ENCODE data around the gene WWOX.
"Not testable (repeated sequence)": the region's sequence is repeated elsewhere in the genome, so short reads cannot be mapped to it uniquely, and the experiment has no call there.

Gene WWOX

DNA sequence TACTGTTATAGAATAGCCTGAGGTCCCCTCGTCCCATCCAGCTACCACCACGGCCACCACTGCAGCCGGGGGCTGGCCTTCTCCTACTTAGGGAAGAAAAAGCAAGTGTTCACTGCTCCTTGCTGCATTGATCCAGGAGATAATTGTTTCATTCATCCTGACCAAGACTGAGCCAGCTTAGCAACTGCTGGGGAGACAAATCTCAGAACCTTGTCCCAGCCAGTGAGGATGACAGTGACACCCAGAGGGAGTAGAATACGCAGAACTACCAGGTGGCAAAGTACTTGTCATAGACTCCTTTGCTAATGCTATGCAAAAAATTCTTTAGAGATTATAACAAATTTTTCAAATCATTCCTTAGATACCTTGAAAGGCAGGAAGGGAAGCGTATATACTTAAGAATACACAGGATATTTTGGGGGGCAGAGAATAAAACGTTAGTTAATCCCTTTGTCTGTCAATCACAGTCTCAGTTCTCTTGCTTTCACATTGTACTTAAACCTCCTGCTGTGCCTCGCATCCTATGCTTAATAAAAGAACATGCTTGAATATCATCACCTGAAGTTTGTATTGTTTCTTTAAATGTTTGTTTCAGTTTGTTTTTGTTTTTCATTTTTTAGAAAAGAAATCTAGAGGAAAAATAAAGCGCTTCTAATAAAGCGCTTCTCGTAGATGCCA lies 1112.8 kb downstream of the WWOX start:
- DNase-seq, result no peak

DNA sequence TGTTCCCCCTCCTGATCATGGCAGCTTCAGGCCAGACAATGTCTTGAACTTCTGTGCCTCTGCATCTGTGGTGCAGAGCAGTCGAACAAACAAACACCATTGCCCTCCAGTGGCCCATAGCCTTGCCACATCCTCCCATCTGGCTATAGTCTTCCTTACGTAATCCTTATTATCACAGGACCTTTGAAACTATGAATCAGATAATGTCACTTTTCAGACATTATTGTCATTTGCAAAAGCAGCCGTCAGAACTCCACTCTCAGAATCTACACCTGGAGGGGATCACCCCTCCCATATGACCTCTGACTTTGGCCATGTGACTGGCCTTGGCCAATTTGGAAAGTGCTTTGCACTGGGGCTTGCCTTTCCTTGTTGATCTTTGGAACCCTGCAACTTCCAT lies 1113.8 kb downstream of the WWOX start:
- no peak for DNase-seq

DNA sequence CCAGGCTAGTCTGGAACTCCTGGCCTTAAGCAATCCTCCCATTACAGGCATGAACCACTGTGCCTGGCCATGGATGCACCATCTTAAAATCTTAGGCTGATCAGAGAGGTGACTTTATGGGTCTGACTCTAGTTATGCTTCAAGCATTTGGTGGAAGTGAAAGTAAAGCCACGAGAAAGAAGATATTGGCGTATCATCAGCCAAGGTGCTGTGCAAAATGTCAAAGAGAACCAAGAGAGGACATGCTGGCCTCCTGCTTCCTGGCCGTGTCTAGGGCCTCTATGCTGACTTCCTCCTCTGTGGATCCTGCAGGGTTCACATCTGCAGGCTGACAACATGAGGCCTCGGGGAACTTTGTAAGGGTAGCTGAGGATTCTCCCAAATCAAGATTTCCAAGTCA lies 1115.8 kb downstream of the WWOX start:
- DNase-seq, result no peak

DNA sequence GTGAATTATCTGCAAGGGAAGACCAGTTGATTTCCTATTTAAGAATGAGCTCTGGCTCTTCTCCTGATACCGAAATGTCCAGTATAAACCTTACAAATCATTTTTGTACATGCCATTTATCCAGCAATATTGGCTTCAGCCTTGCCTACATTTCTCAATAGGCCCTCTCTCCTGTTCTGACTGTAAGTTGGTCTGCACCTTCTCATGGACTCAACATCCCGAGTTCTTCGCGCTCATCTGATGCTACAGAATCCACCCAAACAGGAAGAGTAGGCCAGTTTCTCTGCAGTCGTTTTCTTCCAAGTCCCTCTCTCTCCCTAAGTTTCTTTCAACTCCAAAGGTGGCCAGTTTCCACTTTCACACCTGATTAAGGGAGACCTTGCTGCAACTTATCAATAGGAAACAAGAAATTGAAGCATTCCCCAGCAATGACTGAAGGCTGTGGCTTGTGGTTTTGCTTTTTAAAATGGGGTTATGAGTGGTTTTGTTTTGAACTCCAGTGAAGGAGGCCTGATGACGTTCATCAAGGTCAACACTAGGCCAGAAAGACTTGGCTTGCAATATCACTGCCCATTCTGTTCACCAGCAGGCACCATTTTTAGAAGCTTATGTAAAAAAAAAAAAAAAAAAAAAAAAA lies 1118.0 kb downstream of the WWOX start:
- DNase-seq, result no peak

DNA sequence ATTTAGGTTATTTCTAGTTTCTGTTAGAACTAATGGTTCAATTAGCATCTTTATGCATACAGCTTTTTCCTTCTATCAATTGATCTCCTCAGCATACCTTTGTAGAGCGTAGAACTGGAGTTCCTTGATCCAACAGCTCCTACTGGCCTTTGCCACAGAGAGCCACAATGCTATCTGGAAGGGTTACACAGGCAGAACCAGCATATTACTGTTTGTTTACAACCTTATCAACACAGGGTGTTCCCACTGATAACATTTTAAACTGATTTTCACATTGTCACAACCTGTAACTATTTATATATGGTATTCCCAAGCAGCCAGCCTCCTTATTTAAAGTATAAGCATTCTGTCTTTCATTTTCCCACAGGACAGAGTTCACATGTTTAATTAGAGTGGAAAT lies 1118.9 kb downstream of the WWOX start:
- DNase-seq, result no peak

DNA sequence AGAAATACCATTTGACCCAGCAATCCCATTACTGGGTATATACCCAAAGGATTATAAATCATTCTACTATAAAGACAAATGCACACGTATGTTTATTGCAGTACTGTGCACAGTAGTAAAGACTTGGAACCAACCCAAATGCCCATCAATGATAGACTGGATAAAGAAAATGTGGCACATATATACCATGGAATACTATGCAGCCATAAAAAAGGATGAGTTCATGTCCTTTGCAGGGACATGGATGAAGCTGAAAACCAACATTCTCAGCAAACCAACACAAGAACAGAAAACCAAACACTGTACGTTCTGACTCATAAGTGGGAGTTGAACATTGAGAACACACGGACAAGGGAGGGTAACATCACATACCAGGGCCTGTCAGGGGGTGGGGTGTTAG lies 1126.5 kb downstream of the WWOX start:
- not testable (repeated sequence) for DNase-seq

DNA sequence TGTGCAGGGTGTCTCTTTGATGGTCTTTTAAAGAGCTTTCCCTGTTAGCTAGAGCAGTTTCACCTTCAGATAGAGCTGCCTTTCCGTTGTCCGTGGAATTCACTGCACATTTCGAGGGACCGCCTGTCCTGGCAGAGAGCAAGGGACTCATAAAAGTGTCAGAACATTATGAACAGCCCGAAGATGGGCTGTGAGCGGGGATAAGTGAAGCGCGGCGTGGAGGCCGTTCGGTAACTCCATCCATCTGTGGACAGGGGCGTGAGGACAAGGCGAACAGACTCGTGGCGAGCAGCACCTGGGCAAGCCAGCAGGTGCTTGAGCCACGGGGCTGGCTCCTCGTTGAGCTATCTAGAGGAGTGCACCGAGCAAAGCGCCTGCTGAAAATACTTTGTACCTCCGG lies 1129.9 kb downstream of the WWOX start:
- DNase-seq, result no peak

DNA sequence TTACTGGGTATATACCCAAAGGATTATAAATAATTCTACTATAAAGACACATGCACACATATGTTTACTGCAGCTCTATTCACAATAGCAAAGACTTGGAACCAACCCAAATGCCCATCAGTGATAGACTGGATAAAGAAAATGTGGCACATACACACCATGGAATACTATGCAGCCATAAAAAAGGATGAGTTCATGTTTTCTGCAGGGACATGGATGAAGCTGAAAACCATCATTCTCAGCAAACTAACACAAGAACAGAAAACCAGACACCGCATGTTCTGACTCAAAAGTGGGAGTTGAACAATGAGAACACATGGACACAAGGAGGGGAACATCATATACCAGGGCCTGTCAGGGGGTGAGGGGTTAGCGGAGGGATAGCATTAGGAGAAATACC lies 1146.2 kb downstream of the WWOX start:
- not testable (repeated sequence) for DNase-seq

DNA sequence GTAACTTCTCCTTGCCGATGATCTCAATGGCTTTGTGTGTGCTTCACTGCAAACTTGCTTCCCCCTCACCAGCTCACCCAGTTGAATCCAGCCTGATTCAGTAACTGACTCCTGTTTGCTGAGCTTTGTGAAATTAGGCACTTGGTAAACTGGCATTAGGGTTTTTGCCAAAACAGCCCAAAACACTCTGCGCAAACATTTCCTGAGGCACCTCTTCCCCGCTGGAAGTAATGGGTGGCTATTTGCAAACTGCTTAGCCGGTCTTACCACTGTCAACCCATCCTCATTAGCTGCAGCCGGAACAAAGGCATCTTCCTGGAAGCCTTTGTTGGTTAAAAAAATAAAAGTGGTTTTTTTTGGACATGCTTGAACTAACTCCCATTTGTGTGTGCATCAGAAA lies 1147.9 kb downstream of the WWOX start:
- DNase-seq, result no peak

DNA sequence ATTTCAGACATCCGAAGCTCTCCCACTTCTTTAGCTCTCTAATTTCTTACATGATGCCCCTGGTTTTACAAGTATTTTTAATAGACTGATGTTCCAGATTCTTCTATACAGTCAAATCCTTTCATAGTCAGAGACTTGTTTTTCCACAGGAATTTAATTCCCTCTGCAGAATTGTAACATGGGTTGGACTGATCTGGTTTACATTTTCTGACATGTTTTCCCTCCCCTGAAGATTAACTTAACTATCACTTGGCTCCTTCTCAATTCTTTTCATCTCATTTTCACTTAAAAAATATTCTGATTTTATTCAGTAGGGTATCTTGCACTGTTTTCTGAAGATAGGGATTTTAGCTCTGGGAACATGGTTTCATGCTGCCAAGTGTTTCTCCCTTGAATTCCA lies 1148.9 kb downstream of the WWOX start:
- DNase-seq, result no peak

DNA sequence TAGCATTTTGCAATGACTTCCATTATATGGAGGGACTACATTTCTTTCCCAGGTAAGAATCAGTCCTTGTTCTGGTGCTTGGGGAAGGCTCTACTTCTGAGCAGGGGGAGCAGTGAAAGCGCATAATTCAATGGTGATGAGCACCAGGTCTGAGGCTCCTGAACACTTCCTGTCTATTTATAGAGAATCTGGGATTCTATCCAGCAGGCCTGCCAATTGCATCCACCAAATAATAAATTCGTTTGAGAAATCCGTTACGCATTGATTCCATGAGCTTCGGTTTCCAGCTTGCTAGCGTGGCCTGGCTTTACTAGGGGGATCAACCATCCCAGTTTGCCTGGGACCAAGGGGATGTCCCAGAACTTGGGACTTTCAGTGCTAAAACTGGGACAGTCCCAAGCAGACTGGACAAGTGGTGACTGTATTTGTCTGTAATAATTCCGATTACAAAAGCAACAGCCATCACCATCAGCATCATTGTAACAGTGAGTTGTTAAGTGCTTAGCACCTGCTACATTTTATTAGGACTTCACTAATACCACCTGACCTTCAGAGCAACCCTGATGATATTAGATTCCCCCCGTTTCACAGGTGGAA lies 1151.1 kb downstream of the WWOX start:
- no peak for DNase-seq

DNA sequence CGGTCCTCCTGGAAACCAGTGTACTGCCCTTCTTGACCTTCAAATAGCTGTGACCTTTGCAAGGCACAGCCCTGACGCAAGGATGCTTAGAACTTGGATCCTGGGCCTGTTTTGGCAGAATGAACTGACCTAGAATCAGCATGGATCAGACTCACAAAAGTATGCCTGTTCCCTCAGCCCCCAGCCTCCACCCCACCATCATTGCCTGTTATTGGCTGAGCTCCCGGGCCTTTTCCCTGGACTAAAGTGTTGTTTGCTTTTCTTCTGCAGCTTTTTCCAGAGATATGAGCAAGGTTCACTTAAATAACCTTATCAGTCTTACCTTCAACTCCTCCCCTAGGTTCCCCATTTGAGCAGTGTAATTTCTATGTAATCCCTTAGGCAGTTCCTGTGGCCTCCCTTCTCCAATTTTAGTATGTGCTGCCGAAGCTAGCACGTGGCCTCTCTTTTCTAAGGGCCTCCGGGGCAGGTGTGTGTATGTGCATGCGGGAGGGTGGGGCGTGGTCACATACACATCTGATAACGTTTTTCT lies 1153.7 kb downstream of the WWOX start:
- no peak for DNase-seq

DNA sequence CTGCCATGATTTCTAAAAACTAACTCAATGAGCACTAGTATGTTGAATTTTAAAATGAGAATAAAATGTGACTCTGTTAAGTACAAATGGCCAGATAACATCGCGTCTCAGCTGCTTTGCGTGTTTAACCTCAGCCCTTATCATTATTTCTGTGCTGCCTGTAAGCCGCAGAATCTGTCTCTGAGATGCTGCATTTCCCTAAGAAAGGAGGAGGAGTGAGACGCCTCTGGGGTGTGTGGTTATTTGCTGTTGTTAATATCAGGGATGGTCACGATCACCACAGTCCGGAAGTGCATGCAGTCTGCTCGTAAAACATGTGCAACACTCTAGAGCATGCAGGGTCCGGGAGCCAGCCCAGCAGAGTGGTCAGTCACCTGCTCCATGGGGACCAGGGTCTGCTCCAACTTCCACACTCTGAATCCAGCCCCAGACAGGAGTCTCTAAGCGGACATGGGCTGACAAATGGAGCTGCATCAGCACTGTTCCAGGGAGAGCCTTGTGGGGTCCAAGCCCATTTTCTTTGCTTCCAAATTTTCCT lies 1158.6 kb downstream of the WWOX start:
- no peak for DNase-seq

DNA sequence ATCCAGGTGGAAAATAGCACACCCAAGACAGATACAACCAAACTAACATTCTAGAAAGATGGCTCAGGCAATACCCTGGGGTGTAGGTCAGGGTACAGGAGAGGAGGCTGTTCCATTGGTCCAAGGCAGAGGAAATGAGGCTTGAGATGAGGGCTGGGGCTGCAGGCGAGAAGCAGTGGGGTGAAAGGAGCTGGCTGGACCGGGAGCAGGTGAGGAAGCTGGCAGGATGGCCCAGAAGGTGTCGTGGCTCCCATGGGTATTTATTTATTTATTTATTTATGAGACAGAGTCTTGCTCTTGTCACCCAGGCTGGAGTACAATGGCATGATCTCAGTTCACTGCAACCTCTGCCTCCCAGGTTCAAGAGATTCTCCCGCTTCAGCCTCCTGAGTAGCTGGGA lies 1161.4 kb downstream of the WWOX start:
- DNase-seq, result not testable (repeated sequence)

DNA sequence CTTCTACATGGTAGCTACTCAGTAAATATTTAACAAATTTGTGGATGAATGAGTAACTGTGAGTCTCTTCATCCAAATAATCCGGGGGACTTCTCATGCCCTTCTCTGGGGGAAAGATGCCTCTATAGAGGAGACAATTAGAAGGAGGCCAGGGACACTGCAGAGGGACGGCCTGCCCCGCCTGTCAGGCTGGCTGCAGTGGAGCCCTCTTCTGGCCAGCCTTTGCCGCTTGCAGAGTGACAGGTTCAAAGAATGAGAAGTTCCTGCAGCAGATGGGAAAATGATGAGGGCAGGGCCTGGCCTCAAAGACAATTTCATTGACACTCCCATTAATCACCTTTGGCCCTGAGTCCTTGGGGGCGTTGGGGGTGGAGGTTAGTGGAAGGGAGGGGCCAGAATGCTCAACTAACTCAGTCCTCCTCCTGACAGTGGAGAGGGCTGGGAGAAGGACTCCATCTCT lies 1162.1 kb downstream of the WWOX start:
- DNase-seq, result no peak

DNA sequence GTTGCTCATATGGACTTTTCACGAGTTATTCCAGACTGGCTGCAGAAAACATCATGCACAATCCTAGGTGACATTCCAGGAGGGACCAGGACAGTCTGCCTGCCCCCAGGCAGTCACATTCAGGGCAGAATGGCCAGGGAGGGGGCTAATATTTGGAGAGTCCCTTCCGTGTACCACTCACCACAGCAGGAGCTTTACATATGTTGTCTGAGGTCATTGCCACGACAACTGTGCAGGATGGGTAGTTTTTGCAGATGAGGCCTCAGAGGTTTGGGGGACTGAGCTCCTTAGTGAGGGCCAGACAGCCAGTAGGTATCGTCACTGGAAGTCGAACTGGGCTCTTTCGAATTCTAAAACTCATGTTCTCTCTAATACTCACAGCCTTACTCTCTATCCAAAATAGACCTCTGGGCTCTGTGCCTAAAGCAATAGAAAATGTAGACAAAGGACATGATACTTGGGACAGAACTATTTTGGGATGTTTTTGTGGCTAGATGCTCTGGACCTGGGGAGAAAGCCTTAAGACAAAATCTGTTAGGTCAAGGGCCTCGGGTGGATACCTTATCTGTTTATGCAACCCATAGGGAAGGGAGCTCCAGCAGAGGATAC lies 1162.6 kb downstream of the WWOX start:
- no peak for DNase-seq

Measured in DMS79 (cell line).